Upper lobe of left lung (tissue), 6 donors: ENCODE results near the gene CCDC149. TPM values are rescaled to one million over a fixed set of nuclear protein-coding genes. Genes with fewer than 3 reads are reported as not detected.

Source experiments
- ATAC-seq, 2 donors: fragments of 200-7000 bp; cut with Tn5 transposase; one replicate each; pipeline ENCODE4 v1.9.1; 2022; ENCODE audit warnings: mild to moderate bottlenecking in 2 of 2, moderate library complexity in 2 of 2; ENCODE audit not compliant: low FRiP score in 2 of 2
- DNase-seq, 2 donors: peaks; one replicate each; pipeline ENCODE4 v3.0.0-alpha.2; 2019 to 2020
- H3K27ac ChIP-seq, 4 donors: fragments of 200-600 bp; sonication (generic); one replicate each; pipeline ENCODE4 v1.5.1; 2016 to 2019
- H3K27me3 ChIP-seq, 4 donors: fragments of 200-600 bp; sonication (generic); one replicate each; pipeline ENCODE4 v1.5.1; 2017 to 2019
- H3K36me3 ChIP-seq, 4 donors: fragments of 200-600 bp; sonication (generic); one replicate each; pipeline ENCODE4 v1.5.1; 2016 to 2019
- H3K4me1 ChIP-seq, 4 donors: fragments of 200-600 bp; sonication (generic); one replicate each; pipeline ENCODE4 v1.5.1; 2018 to 2019
- H3K4me3 ChIP-seq, 4 donors: fragments of 200-600 bp; sonication (generic); one replicate each; pipeline ENCODE4 v1.5.1; 2017 to 2019; ENCODE audit warnings: mild to moderate bottlenecking in 2 of 4, moderate library complexity in 1 of 4
- H3K9me3 ChIP-seq, 4 donors: fragments of 200-600 bp; sonication (generic); one replicate each; pipeline ENCODE4 v1.5.1; 2018 to 2019
- CTCF ChIP-seq, 6 experiments: fragments of 450-650 bp in 4 of 6; fragments of 200-600 bp in 2 of 6; sonication (generic) in 2 of 6; IDR thresholded peaks; one replicate each; pipeline ENCODE4 v1.5.1; 2016 to 2019; ENCODE audit warnings: antibody characterized with exemption in 6 of 6
- EP300 ChIP-seq, 4 donors: sonication (generic); formaldehyde crosslinking; IDR thresholded peaks; one replicate each; pipeline ENCODE4 v1.5.1; 2017; ENCODE audit warnings: antibody characterized with exemption in 4 of 4, control low read depth in 2 of 4
- POLR2A ChIP-seq, 4 donors: fragments of 450-650 bp; IDR thresholded peaks; one replicate each; pipeline ENCODE4 v1.5.1; 2016 to 2017; ENCODE audit warnings: antibody characterized with exemption in 4 of 4, mild to moderate bottlenecking in 2 of 4
- POLR2AphosphoS5 ChIP-seq, 2 donors: sonication (generic); formaldehyde crosslinking; IDR thresholded peaks; one replicate each; pipeline ENCODE4 v1.5.1; 2017; ENCODE audit warnings: antibody characterized with exemption in 2 of 2
- whole genome bisulfite sequencing, 2 donors: methylation state at CpG; one replicate each; pipeline ENCODE4 v1.1.5; 2017 to 2018; 5-methylcytosine and 5-hydroxymethylcytosine counted together
- small RNA-seq, 4 donors: library from RNA; depleted of rRNA; stranded (forward); fragments of <200 nt; gene quantifications; one replicate each; pipeline ENCODE3, GENCODE V24; 2016
- total RNA-seq, 6 donors: library from RNA; depleted of rRNA in 4 of 6; stranded (reverse); fragments of >200 nt in 4 of 6; gene quantifications; one replicate each; pipeline versions ENCODE4 v1.1.0 to v1.2.1, GENCODE V29; 2016 to 2021
- donor health status: DM: no; HTN: no; CAD: no; lungs with moderate emphysema.
- donor health status: DM: no; HTN: yes; CAD: no; lungs with severe emphysema.

Gene CCDC149
- total RNA-seq, 6 donors from 2014 or later, result 13.4 to 31.3 (median 22.3) TPM

- Histone ChIP-seq H3K27ac (no peak overlapping the region), H3K36me3 (no peaks in the 10 kb centered on the region), H3K4me1 (no peaks in the 10 kb centered on the region), H3K27me3 (no peaks in the 10 kb centered on the region), H3K4me3 (no peak overlapping the region), H3K9me3 (no peaks in the 10 kb centered on the region)
- DNase-seq (no peak), ATAC-seq (no peak)
- TF ChIP-seq POLR2AphosphoS5 (IDR thresholded peaks at IDR 0.05), result no peak
- TF ChIP-seq EP300 (IDR thresholded peaks at IDR 0.05), result no peak
- no peak for TF ChIP-seq CTCF (IDR thresholded peaks at IDR 0.05)
- no peak for TF ChIP-seq POLR2A (IDR thresholded peaks at IDR 0.05)
- WGBS, 2 donors, result 81 to 89% methylated on average over 5 of the region's 5 CpGs
These were observed 144.8 kb downstream of the CCDC149 start for GRCh38 chr4:24768006-24768405.

DNA sequence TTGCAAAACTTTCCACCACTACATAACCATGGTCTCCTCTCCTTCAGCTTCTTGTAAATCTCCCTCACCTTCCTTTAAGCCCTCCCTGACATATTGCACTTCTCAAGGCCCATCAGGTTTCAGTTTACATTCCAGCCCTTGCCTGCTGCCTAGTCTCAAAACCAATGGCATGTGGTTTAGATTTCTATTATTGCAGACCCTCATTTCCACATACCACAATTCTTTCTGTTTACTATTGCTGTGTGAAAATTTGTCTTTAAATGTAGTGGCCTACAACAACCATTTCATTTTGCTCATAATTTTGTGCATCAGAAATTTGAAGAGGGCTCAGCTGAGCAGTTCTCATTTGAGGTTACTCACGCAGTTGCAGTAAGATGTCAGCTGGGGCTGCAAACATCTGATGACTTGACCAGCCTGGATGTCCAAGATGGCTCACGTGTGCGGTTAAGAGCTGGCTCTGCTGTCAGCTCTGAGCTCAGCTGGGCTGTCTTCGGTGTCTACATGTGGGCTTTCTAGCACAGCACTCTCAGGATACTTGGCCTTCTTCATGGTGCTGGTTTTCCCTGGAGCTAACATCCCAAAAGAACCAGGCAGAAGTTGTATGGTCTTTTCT, 147.4 kb downstream of the CCDC149 start:
- H3K4me3 ChIP-seq, result no peak overlapping the region
- DNase-seq, result no peak
- 68 to 83% methylated on average over 4 of the region's 4 CpGs for WGBS, 2 donors
- no peaks in the 10 kb centered on the region for H3K36me3 ChIP-seq
- no peaks in the 10 kb centered on the region for H3K9me3 ChIP-seq
- no peak for ATAC-seq
- TF ChIP-seq EP300 (IDR thresholded peaks at IDR 0.05) (no peak), POLR2A (IDR thresholded peaks at IDR 0.05) (no peak), CTCF (IDR thresholded peaks at IDR 0.05) (no peak), POLR2AphosphoS5 (IDR thresholded peaks at IDR 0.05) (no peak)
- no peaks in the 10 kb centered on the region for H3K4me1 ChIP-seq
- H3K27me3 ChIP-seq, result no peaks in the 10 kb centered on the region
- H3K27ac ChIP-seq, result no peak overlapping the region

- Histone ChIP-seq H3K27me3 (no peaks in the 10 kb centered on the region), H3K27ac (no peak overlapping the region), H3K4me1 (no peaks in the 10 kb centered on the region), H3K4me3 (no peak overlapping the region), H3K36me3 (no peaks in the 10 kb centered on the region), H3K9me3 (no peaks in the 10 kb centered on the region)
- ATAC-seq (no peak), DNase-seq (no peak)
- 64 to 77% methylated on average over 3 of the region's 3 CpGs for WGBS, 2 donors
- TF ChIP-seq CTCF (IDR thresholded peaks at IDR 0.05) (no peak), POLR2AphosphoS5 (IDR thresholded peaks at IDR 0.05) (no peak), EP300 (IDR thresholded peaks at IDR 0.05) (no peak), POLR2A (IDR thresholded peaks at IDR 0.05) (no peak)
These were observed 148.5 kb downstream of the CCDC149 start for GRCh38 chr4:24764345-24764744.

GRCh38 chr4:24763631-24764297, 149.1 kb downstream of the CCDC149 start:
- ATAC-seq, result peak; percentile 71 to 72
- H3K27ac ChIP-seq, result no peak overlapping the region

More at GRCh38 chr4:24763631-24764297, 149.1 kb downstream of the CCDC149 start:
- WGBS, 2 donors, result 37 to 52% methylated on average over 5 of the region's 5 CpGs
- Histone ChIP-seq H3K4me1 (no peaks in the 10 kb centered on the region), H3K36me3 (no peaks in the 10 kb centered on the region), H3K4me3 (no peak overlapping the region), H3K27me3 (no peaks in the 10 kb centered on the region), H3K9me3 (no peaks in the 10 kb centered on the region)
- TF ChIP-seq CTCF (IDR thresholded peaks at IDR 0.05), result no peak
- TF ChIP-seq EP300 (IDR thresholded peaks at IDR 0.05), result no peak
- no peak for TF ChIP-seq POLR2A (IDR thresholded peaks at IDR 0.05)
- TF ChIP-seq POLR2AphosphoS5 (IDR thresholded peaks at IDR 0.05), result no peak
- peak in 1 of 2 donors; percentile 44 for DNase-seq

Small RNA genes within 50 kb of the gene (small RNA-seq; reads per million reads assigned to genes)
- gene AC006390.1, result 0 reads per million in 4 donors

Other genes starting within 250 kb of the CCDC149 start
- 100 to 1,000 TPM; 109 to 484 (median 200) TPM for gene SOD3, start 117.5 kb downstream of the CCDC149 start, total RNA-seq
- 1 to 10 TPM in 1 of 6 donors, under 1 TPM in 4, not detected in 1; 0.44 to 1.3 (median 0.80) TPM for gene LGI2, start 117.9 kb upstream of the CCDC149 start, total RNA-seq
- 10 to 100 TPM in 3 of 6 donors, 1 to 10 TPM in 3; 4.9 to 19.3 (median 8.9) TPM for gene SEPSECS, start 247.4 kb upstream of the CCDC149 start, total RNA-seq